HTR-8/SVneo (cell line): ENCODE measurements around the gene PPEF1.

Experiments
- DNase-seq: peaks from one replicate; pipeline ENCODE4 v3.0.0; 2011; ENCODE audit warnings: low spot score, mixed read lengths; ENCODE audit not compliant: insufficient read length
- FAIRE-seq: peaks from 2 replicates; lab custom pipeline; 2011; peaks lifted over from hg19 to GRCh38; lab: Jason Lieb, UNC

Gene PPEF1

DNA sequence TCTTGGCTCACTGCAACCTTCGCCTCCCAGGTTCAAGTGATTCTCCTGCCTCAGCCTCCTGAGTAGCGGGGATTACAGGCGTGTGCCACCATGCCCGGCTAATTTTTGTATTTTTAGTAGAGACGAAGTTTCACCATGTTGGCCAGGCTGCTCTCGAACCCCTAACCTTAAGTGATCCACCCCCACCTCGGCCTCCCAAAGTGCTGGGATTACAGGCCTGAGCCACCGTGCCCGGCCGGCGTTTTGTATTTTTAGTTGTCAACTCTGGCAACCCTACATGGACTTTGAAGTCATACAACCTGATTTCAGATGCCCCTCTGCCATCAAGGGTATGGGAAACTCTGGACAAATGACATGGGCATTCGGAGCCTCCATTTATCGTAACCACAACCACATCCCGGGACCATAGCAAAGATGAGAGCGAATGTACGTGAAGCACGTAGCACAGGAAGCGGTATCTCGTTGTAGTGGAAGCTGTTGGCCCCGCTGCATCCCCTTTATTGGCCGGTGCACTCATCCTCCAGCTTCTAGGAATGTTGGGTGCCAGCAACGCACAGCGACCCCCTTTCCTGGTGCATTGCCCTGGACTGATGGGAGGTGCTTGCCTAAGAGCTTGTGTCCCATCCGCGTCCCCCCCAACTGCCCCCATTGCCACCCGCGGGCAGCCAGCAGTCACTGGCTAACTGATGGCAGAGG lies 167.3 kb downstream of the PPEF1 start:
- DNase-seq (no peak), FAIRE-seq (no peak)

DNA sequence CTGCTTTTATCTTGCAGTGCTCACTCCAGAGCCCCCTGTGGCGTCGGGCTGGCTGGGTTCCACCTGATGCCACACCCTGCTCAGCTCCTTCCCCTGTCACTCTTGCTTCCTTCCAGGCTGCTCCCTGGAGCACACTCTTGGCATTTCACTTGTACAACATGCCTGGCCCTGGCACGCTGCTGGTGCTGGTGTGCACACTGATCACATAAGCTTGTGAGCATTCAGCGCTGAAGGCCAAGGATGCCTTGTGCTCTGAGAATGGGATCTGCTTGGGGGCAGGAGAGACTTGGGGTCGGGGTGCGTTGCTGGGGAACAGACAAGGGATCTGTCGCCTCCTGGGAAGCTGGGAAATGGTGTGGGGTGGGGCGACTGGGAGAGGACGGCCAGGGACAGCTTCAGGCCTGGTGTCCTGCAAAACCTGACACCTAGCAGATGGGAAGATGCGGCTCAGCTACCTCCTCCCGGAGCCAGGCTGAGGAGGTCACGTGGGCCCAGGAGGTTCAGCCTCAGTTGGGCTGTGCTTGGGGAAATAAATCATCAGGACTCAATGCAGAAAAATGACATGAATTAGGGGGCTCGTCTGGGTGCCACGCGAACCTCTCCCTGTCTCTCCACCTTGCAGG lies 167.9 kb downstream of the PPEF1 start:
- no peak for FAIRE-seq
- no peak for DNase-seq

DNA sequence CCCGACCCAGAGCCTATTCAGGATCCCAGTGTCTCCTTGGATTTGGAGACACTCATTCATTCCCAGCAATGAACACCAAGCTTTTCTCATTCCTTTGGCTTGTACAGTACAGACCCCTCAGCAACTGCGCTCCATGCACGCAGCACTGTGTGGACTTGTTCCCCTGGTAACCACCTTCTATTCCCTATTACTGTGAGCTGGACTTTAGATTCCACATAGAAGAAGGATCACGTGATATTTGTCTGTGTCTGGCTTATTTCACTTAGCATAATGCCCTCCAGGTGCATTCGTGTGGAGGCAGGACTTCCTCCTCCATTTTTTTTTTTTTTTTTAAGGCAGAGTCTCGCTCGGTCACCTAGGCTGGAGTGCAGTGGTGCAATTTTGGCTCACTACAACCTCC lies 170.0 kb downstream of the PPEF1 start:
- FAIRE-seq = no peak
- DNase-seq = no peak
